Measurements from ENCODE around the gene PUS1. TPM values are rescaled to one million over a fixed set of nuclear protein-coding genes. Genes with fewer than 3 reads are reported as not detected.
A peak's percentile ranks its signal among the peaks of the same experiment; 100 is the strongest.

The PUS1 gene
- total RNA-seq, 2 donors from 2014 or later = 37.3 to 56.7 TPM

DNA sequence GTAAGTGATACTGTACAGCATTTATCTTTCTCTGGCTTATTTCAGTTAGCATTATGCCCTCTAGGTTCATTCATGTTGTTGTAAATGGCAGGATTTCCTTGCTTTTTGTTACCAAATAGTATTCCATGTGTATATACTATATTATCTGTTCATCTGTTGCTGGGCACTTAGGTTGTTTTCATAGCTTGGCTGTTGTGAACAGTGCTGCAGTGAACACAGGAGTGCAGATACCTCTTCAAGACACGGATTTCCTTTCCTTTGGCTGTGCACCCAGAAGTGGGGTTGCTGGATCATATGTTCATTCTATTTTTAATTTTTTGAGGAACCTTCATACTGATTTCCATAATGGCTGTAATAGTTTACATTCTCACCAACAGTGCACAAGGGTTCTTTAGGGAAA is 42.1 kb downstream of the PUS1 start:
- H3K4me1 ChIP-seq (ENCODE audit: control insufficient read depth, insufficient read depth, low read length) = no peaks in the 10 kb centered on the region
- Mint-ChIP-seq H3K27ac (no peak overlapping the region), H3K4me1 (no peaks in the 10 kb centered on the region), H3K27me3 (ENCODE audit: insufficient read depth) (no peaks in the 10 kb centered on the region), H3K9me3 (no peaks in the 10 kb centered on the region), H3K36me3 (ENCODE audit: low read depth) (peaks cover 11% of the 10 kb centered on the region), H3K4me3 (no peak overlapping the region)
- H3K27ac ChIP-seq (ENCODE audit: low read depth, low read length) = no peak overlapping the region
- no peaks in the 10 kb centered on the region for H3K9me3 ChIP-seq (ENCODE audit: control insufficient read depth, low read length)
- TF ChIP-seq CTCF (conservative IDR thresholded peaks at IDR 0.05) = no peak
- DNase-seq = peak; percentile 17
- WGBS, 2 experiments (ENCODE audit: insufficient coverage in 1 of 2, insufficient read length in 1 of 2) = 95% methylated on average over 1 of the region's 1 CpG; no CpG with 5 or more reads in 1 of the 2 experiments
- H3K27me3 ChIP-seq (ENCODE audit: control insufficient read depth, insufficient read depth, low read length, poor library complexity, severe bottlenecking) = no peaks in the 10 kb centered on the region
- H3K4me3 ChIP-seq (ENCODE audit: low read length) = no peak overlapping the region
- H3K9ac ChIP-seq (ENCODE audit: extremely low read depth, low read length, poor library complexity, severe bottlenecking) = no peak overlapping the region
- H3K36me3 ChIP-seq (ENCODE audit: control insufficient read depth, insufficient read depth, low read length) = no peaks in the 10 kb centered on the region

DNA sequence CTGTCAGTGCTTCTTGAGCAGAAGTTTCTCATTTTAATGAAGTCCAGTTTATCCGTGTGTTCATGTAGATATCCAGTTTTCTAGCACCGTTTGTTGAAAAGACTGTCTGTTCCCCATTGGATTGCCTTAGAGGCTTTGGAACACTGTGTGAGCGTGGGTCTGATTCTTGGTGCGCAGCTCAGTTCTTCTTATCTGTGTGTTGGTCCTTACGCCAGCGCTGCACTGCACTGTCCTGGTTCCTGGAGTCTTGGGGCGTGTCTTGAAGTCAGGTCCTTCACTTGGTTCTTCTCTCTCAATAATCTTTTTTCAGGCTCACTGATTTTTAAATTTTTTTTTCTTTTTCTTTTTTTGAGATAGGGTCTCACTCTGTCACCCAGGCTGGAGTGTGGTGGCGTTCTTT is 46.2 kb downstream of the PUS1 start:
- no peaks in the 10 kb centered on the region for H3K4me1 Mint-ChIP-seq
- Histone ChIP-seq H3K4me1 (ENCODE audit: control insufficient read depth, insufficient read depth, low read length) (no peaks in the 10 kb centered on the region), H3K9ac (ENCODE audit: extremely low read depth, low read length, poor library complexity, severe bottlenecking) (no peak overlapping the region), H3K9me3 (ENCODE audit: control insufficient read depth, low read length) (no peaks in the 10 kb centered on the region), H3K27me3 (ENCODE audit: control insufficient read depth, insufficient read depth, low read length, poor library complexity, severe bottlenecking) (no peaks in the 10 kb centered on the region), H3K36me3 (ENCODE audit: control insufficient read depth, insufficient read depth, low read length) (peaks cover 12% of the 10 kb centered on the region), H3K27ac (ENCODE audit: low read depth, low read length) (no peak overlapping the region), H3K4me3 (ENCODE audit: low read length) (no peak overlapping the region)
- H3K36me3 Mint-ChIP-seq (ENCODE audit: low read depth) = peaks cover 30% of the 10 kb centered on the region
- peak; percentile 35 for DNase-seq
- H3K9me3 Mint-ChIP-seq = no peaks in the 10 kb centered on the region
- WGBS, 2 experiments (ENCODE audit: insufficient coverage in 1 of 2, insufficient read length in 1 of 2) = 96 to 98% methylated on average over 7 to 8 of the region's 8 CpGs
- H3K27me3 Mint-ChIP-seq (ENCODE audit: insufficient read depth) = no peaks in the 10 kb centered on the region
- no peak for TF ChIP-seq CTCF (conservative IDR thresholded peaks at IDR 0.05)
- H3K27ac Mint-ChIP-seq = peak overlapping the region; percentile 21
- H3K4me3 Mint-ChIP-seq = no peak overlapping the region

GRCh38 chr12:131979606-131980005 is 50.5 kb downstream of the PUS1 start:
- TF ChIP-seq CTCF (conservative IDR thresholded peaks at IDR 0.05) = no peak
- Mint-ChIP-seq H3K4me3 (no peak overlapping the region), H3K4me1 (no peaks in the 10 kb centered on the region), H3K27ac (no peak overlapping the region), H3K36me3 (ENCODE audit: low read depth) (peaks cover 50% of the 10 kb centered on the region), H3K27me3 (ENCODE audit: insufficient read depth) (no peaks in the 10 kb centered on the region), H3K9me3 (no peaks in the 10 kb centered on the region)
- peaks cover 43% of the 10 kb centered on the region for H3K36me3 ChIP-seq (ENCODE audit: control insufficient read depth, insufficient read depth, low read length)
- no peaks in the 10 kb centered on the region for H3K27me3 ChIP-seq (ENCODE audit: control insufficient read depth, insufficient read depth, low read length, poor library complexity, severe bottlenecking)
- peak; percentile 24 for DNase-seq
- WGBS, 2 experiments (ENCODE audit: insufficient coverage in 1 of 2, insufficient read length in 1 of 2) = 95 to 96% methylated on average over 10 to 12 of the region's 12 CpGs
- H3K4me3 ChIP-seq (ENCODE audit: low read length) = no peak overlapping the region
- H3K4me1 ChIP-seq (ENCODE audit: control insufficient read depth, insufficient read depth, low read length) = no peaks in the 10 kb centered on the region
- H3K9ac ChIP-seq (ENCODE audit: extremely low read depth, low read length, poor library complexity, severe bottlenecking) = no peak overlapping the region
- H3K27ac ChIP-seq (ENCODE audit: low read depth, low read length) = no peak overlapping the region
- no peaks in the 10 kb centered on the region for H3K9me3 ChIP-seq (ENCODE audit: control insufficient read depth, low read length)
